ENCODE results near the gene NEDD4.

DNA sequence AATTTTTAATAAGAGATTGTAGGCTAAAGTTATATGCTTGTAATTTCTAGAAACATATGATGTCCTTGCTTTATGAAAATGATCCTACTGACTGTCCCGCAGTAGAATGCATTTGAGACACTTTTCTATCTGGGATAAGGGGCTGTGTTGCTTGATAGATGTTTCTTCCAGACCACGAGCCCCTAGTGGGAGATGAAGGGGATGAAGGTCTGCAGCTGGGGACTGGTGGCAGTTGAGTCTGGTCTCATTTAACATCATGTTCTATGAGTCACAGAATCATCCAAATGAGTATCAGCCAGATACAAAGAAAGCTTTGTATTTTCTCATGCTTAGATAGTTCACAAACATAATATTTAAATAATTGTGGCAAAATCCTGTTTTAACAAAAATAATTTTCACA lies 166.2 kb downstream of the NEDD4 start:
- TF ChIP-seq, protein P1, sequence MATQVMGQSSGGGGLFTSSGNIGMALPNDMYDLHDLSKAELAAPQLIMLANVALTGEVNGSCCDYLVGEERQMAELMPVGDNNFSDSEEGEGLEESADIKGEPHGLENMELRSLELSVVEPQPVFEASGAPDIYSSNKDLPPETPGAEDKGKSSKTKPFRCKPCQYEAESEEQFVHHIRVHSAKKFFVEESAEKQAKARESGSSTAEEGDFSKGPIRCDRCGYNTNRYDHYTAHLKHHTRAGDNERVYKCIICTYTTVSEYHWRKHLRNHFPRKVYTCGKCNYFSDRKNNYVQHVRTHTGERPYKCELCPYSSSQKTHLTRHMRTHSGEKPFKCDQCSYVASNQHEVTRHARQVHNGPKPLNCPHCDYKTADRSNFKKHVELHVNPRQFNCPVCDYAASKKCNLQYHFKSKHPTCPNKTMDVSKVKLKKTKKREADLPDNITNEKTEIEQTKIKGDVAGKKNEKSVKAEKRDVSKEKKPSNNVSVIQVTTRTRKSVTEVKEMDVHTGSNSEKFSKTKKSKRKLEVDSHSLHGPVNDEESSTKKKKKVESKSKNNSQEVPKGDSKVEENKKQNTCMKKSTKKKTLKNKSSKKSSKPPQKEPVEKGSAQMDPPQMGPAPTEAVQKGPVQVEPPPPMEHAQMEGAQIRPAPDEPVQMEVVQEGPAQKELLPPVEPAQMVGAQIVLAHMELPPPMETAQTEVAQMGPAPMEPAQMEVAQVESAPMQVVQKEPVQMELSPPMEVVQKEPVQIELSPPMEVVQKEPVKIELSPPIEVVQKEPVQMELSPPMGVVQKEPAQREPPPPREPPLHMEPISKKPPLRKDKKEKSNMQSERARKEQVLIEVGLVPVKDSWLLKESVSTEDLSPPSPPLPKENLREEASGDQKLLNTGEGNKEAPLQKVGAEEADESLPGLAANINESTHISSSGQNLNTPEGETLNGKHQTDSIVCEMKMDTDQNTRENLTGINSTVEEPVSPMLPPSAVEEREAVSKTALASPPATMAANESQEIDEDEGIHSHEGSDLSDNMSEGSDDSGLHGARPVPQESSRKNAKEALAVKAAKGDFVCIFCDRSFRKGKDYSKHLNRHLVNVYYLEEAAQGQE (IDR thresholded peaks at IDR 0.05; ENCODE audit: insufficient read depth in 1 of 2, low read depth in 2 of 2, low read length in 2 of 2): no peak
- no peak for TF ChIP-seq SIN3A (IDR thresholded peaks at IDR 0.05; ENCODE audit: borderline replicate concordance, insufficient read depth, low read length)
- TF ChIP-seq POLR2AphosphoS5 (IDR thresholded peaks at IDR 0.05; ENCODE audit: low read depth, low read length): no peak
- no peak for TF ChIP-seq TAF1 (IDR thresholded peaks at IDR 0.05; ENCODE audit: borderline replicate concordance, insufficient read depth, low read length)
- TF ChIP-seq FOXP2 (optimal IDR thresholded peaks at IDR 0.05; ENCODE audit: borderline replicate concordance, extremely low read depth, extremely low read length, insufficient read depth): no peak

Data from PFSK-1 (cell line).